ENCODE measurements around the gene IL24.

GRCh38 chr1:206902702-206903101, 5.5 kb downstream of the IL24 start:
- TF ChIP-seq CTCF (conservative IDR thresholded peaks at IDR 0.05) (no peak), EZH2 (IDR thresholded peaks at IDR 0.05; ENCODE audit: low read depth) (no peak)

All from PC-9 (cell line).